IMR-90 (cell line): ENCODE measurements around the gene S1PR1. TPM values are rescaled to one million over a fixed set of nuclear protein-coding genes. Genes with fewer than 3 reads are reported as not detected.

Experiments used
- ATAC-seq: fragments of 200-7000 bp; cut with Tn5 transposase; 2 replicates; pipeline ENCODE4 v1.9.1; 2020; ENCODE audit warnings: low read depth, mild to moderate bottlenecking, moderate library complexity
- BruUV-seq: library from RNA; stranded (reverse); fragments of 400-500 nt; replicated peaks from 2 replicates; lab custom pipeline; 2021; lab: Mats Ljungman, UMichigan
- CTCF ChIA-PET: fragments of 300-600 bp; formaldehyde crosslinking; extraction: SDS; loops from one replicate; lab custom pipeline; 2021; ENCODE audit warnings: antibody characterized with exemption; lab: Yijun Ruan, JAX
- POLR2A ChIA-PET: fragments of 300-600 bp; sonication (Branson Sonifier 250); formaldehyde crosslinking; loops from one replicate; lab custom pipeline; 2022; ENCODE audit warnings: antibody characterized with exemption; ENCODE audit not compliant: unreplicated experiment; lab: Charles Lee
- DNase-seq: peaks from one replicate; pipeline ENCODE4 v3.0.0; 2013
- H2AFZ ChIP-seq: replicated peaks from 2 replicates; pipeline ENCODE3; 2013; ENCODE audit warnings: low read length, mild to moderate bottlenecking; ENCODE audit not compliant: poor library complexity
- H2AK5ac ChIP-seq: 2 replicates; pipeline ENCODE4 v1.6.1; 2013; ENCODE audit warnings: low read depth, low read length, inconsistent platforms
- H2AK9ac ChIP-seq: replicated peaks from 2 replicates; pipeline ENCODE3; 2013; ENCODE audit warnings: mild to moderate bottlenecking, low read depth, low read length, moderate library complexity; ENCODE audit not compliant: poor library complexity
- H2BK120ac ChIP-seq: 2 replicates; pipeline ENCODE4 v1.6.1; 2013; ENCODE audit warnings: low read depth, low read length, inconsistent platforms
- H2BK15ac ChIP-seq: 3 replicates; pipeline ENCODE4 v1.6.1; 2013; ENCODE audit warnings: low read depth, low read length, inconsistent platforms
- H2BK20ac ChIP-seq: 2 replicates; pipeline ENCODE4 v1.6.1; 2013; ENCODE audit warnings: low read depth, mild to moderate bottlenecking, inconsistent platforms, low read length, moderate library complexity
- H2BK5ac ChIP-seq: 2 replicates; pipeline ENCODE4 v1.6.1; 2013; ENCODE audit warnings: mild to moderate bottlenecking, low read depth, low read length, inconsistent platforms; ENCODE audit not compliant: poor library complexity, severe bottlenecking
- H3K14ac ChIP-seq: replicated peaks from 2 replicates; pipeline ENCODE4 v1.6.1; 2013; ENCODE audit warnings: low read depth, low read length, inconsistent platforms
- H3K18ac ChIP-seq: 2 replicates; pipeline ENCODE4 v1.6.1; 2013; ENCODE audit warnings: low read depth, low read length, control low read depth
- H3K23ac ChIP-seq: 2 replicates; pipeline ENCODE4 v1.6.1; 2013; ENCODE audit warnings: low read depth, low read length, inconsistent platforms
- H3K27ac ChIP-seq: 2 replicates; pipeline ENCODE4 v1.5.1; 2013; ENCODE audit warnings: mild to moderate bottlenecking, control low read depth, low read length; ENCODE audit not compliant: insufficient read depth
- H3K27me3 ChIP-seq: 2 replicates; pipeline ENCODE4 v1.6.1; 2013; ENCODE audit warnings: low read length; ENCODE audit not compliant: control insufficient read depth, insufficient read depth
- H3K36me3 ChIP-seq: 2 replicates; pipeline ENCODE4 v1.6.1; 2013; ENCODE audit warnings: low read length, mixed read lengths; ENCODE audit not compliant: control insufficient read depth, insufficient read depth
- H3K4ac ChIP-seq: 2 replicates; pipeline ENCODE4 v1.6.1; 2013; ENCODE audit warnings: low read depth, low read length, inconsistent platforms
- H3K4me1 ChIP-seq: 2 replicates; pipeline ENCODE4 v1.6.1; 2013; ENCODE audit warnings: low read length, mixed read lengths; ENCODE audit not compliant: control insufficient read depth, insufficient read depth
- H3K4me2 ChIP-seq: 2 replicates; pipeline ENCODE4 v1.6.1; 2013; ENCODE audit warnings: low read depth, mild to moderate bottlenecking, control low read depth, low read length, moderate library complexity
- H3K4me3 ChIP-seq: 2 replicates; pipeline ENCODE4 v1.5.1; 2013; ENCODE audit warnings: low read depth, mild to moderate bottlenecking, control low read depth, low read length, moderate library complexity; ENCODE audit not compliant: insufficient read depth
- H3K56ac ChIP-seq: 2 replicates; pipeline ENCODE4 v1.6.1; 2013; ENCODE audit warnings: low read length, inconsistent platforms; ENCODE audit not compliant: insufficient read depth; ENCODE audit errors: extremely low read depth
- H3K79me1 ChIP-seq, 2 experiments: 2 replicates each; pipeline ENCODE4 v1.6.1; 2013; ENCODE audit warnings: low read length in 2 of 2, inconsistent platforms in 1 of 2, low read depth in 1 of 2
- H3K9ac ChIP-seq: 2 replicates; pipeline ENCODE4 v1.6.1; 2013; ENCODE audit warnings: low read depth, low read length, control low read depth
- H3K9me1 ChIP-seq: 2 replicates; pipeline ENCODE4 v1.6.1; 2013; ENCODE audit warnings: low read length, inconsistent platforms; ENCODE audit not compliant: insufficient read depth
- H3K9me3 ChIP-seq: 2 replicates; pipeline ENCODE4 v1.6.1; 2013; ENCODE audit warnings: low read length; ENCODE audit not compliant: control insufficient read depth, insufficient read depth
- H4K20me1 ChIP-seq: 2 replicates; pipeline ENCODE4 v1.6.1; 2013; ENCODE audit warnings: low read length, inconsistent platforms; ENCODE audit not compliant: insufficient read depth
- H4K5ac ChIP-seq: 2 replicates; pipeline ENCODE4 v1.6.1; 2013; ENCODE audit warnings: mild to moderate bottlenecking, low read depth, low read length, control low read depth
- H4K8ac ChIP-seq, 2 experiments: 2 replicates each; pipeline ENCODE4 v1.6.1; 2013; ENCODE audit warnings: low read depth in 2 of 2, low read length in 2 of 2, control low read depth in 1 of 2, inconsistent platforms in 1 of 2
- H4K91ac ChIP-seq: 2 replicates; pipeline ENCODE4 v1.6.1; 2013; ENCODE audit warnings: low read depth, low read length, inconsistent platforms; ENCODE audit not compliant: insufficient read depth
- MXI1 ChIP-seq: IDR thresholded peaks from 2 replicates; pipeline ENCODE4 v1.6.1; 2012; ENCODE audit warnings: low read depth, mild to moderate bottlenecking, low read length, moderate library complexity, borderline replicate concordance
- SMC3 ChIP-seq: fragments of 150-350 bp; IDR thresholded peaks from 2 replicates; pipeline ENCODE4 v1.6.1; 2016; ENCODE audit warnings: low read depth, mild to moderate bottlenecking, antibody characterized with exemption, low read length, moderate library complexity
- WGBS, 2 experiments: methylation state at CpG; one replicate each; pipeline versions ENCODE4 v1.1.5 to v1.1.7; 2013; ENCODE audit warnings: missing lambda C conversion rate in 2 of 2; ENCODE audit not compliant: insufficient read length in 1 of 2; ENCODE audit errors: extremely low coverage in 2 of 2; 5-methylcytosine and 5-hydroxymethylcytosine counted together
- dilution Hi-C: fragments of 300-500 bp; cut with HindIII; formaldehyde crosslinking; loops from one replicate; pipeline ENCODE4 v1.14.3; 2018; ENCODE audit warnings: low sequenced_read_pairs; ENCODE audit not compliant: unreplicated experiment
- in situ Hi-C: fragments of 300-500 bp; cut with MboI; formaldehyde crosslinking; loops from 3 replicates; pipeline ENCODE4 v1.14.3; 2019; ENCODE audit warnings: low sequenced_read_pairs, inconsistent platforms, mixed read lengths
- intact Hi-C: fragments of 100-400 bp; cut with micrococcal nuclease; formaldehyde crosslinking; loops from 2 replicates; pipeline ENCODE4 v1.10.0; 2022
- polyA plus RNA-seq, 3 experiments: library from polyadenylated mRNA; depleted of rRNA; stranded (reverse); fragments of >200 nt; gene quantifications; 2 replicates each; pipeline ENCODE4 v1.2.3, GENCODE V29; 2012; ENCODE audit warnings: low replicate concordance in 1 of 3
- total RNA-seq: library from RNA; depleted of rRNA; stranded (reverse); fragments of >200 nt; gene quantifications from 2 replicates; pipeline ENCODE4 v1.2.3, GENCODE V29; 2012

Gene S1PR1
- total and polyA plus RNA-seq, 2 of the 4 experiments (the other 2 are of a cell fraction): 12.9 to 15.6 TPM

GRCh38 chr1:101233495-101233894, 3.3 kb upstream of the S1PR1 start:
- Histone ChIP-seq H3K56ac (no peak overlapping the region), H2BK20ac (no peak overlapping the region), H2AFZ (no peak overlapping the region), H3K27me3 (no peaks in the 10 kb centered on the region; the same call in 1 of the 2 replicates), H4K20me1 (no peaks in the 10 kb centered on the region), H4K91ac (no peak overlapping the region), H3K18ac (no peak overlapping the region), H3K4me3 (no peak overlapping the region), H3K4me1 (no peaks in the 10 kb centered on the region), H2BK15ac (no peak overlapping the region), H2AK5ac (no peak overlapping the region), H4K8ac (no peak overlapping the region), H3K9me1 (no peaks in the 10 kb centered on the region), H3K23ac (no peak overlapping the region), H4K5ac (no peak overlapping the region), H3K9ac (no peak overlapping the region), H3K9me3 (no peaks in the 10 kb centered on the region), H3K36me3 (no peaks in the 10 kb centered on the region), H3K4ac (no peak overlapping the region), H3K79me1 (0 out of 4 replicates have a peak, but pooled peaks cover 0 to 5% of the 10 kb centered on the region in 2 experiments), H3K27ac (no peak overlapping the region), H3K14ac (no peak overlapping the region), H2BK120ac (no peak overlapping the region), H2AK9ac (no peak overlapping the region), H2BK5ac (no peak overlapping the region), H3K4me2 (no peak overlapping the region)
- in situ Hi-C loops: loop anchor here (25.0 kb wide), 1 partner anchor 196 kb away; the partner anchor contains the start of gene DPH5
- BruUV-seq: no TSS peak
- intact Hi-C loops: no loop called here
- POLR2A ChIA-PET: interaction anchor here (0.6 kb wide), 1 partner anchor 246 kb away, joined by 4 read pairs; no protein-coding TSS in a partner anchor
- dilution Hi-C loops: no loop called here
- ATAC-seq (no peak), DNase-seq (no peak)
- WGBS, 2 experiments: no CpG with 5 or more reads among the region's 7 CpGs
- TF ChIP-seq MXI1: no peak
- no peak for TF ChIP-seq SMC3
- CTCF ChIA-PET: interaction anchor here (0.5 kb wide), 1 partner anchor 329 kb away, joined by 3 read pairs; no protein-coding TSS in a partner anchor
